Ascending aorta (tissue), 2 donors: ENCODE data around the gene METTL2A. TPM values are rescaled to one million over a fixed set of nuclear protein-coding genes. Genes with fewer than 3 reads are reported as not detected.
"Not testable (repeated sequence)": the region's sequence is repeated elsewhere in the genome, so short reads cannot be mapped to it uniquely, and the experiment has no call there.

ENCODE experiments used
- DNase-seq, 2 donors: peaks; one replicate each; pipeline ENCODE4 v3.0.0-alpha.2; 2019; ENCODE audit warnings: low spot score in 2 of 2
- H3K27ac ChIP-seq, 2 donors: fragments of 200-600 bp; sonication (generic); one replicate each; pipeline ENCODE4 v1.5.1; 2016 to 2017; ENCODE audit warnings: mild to moderate bottlenecking in 1 of 2
- H3K27me3 ChIP-seq: fragments of 200-600 bp; sonication (generic); one replicate; pipeline ENCODE4 v1.5.1; 2017
- H3K36me3 ChIP-seq, 2 donors: fragments of 200-600 bp; sonication (generic); one replicate each; pipeline ENCODE4 v1.5.1; 2016
- H3K4me1 ChIP-seq, 2 donors: fragments of 200-600 bp; sonication (generic); one replicate each; pipeline ENCODE4 v1.5.1; 2016 to 2017; ENCODE audit warnings: mild to moderate bottlenecking in 1 of 2
- H3K4me3 ChIP-seq, 2 donors: fragments of 200-600 bp; sonication (generic); one replicate each; pipeline ENCODE4 v1.5.1; 2016 to 2017; ENCODE audit warnings: mild to moderate bottlenecking in 1 of 2
- H3K9me3 ChIP-seq, 2 donors: fragments of 200-600 bp; sonication (generic); one replicate each; pipeline ENCODE4 v1.5.1; 2016
- CTCF ChIP-seq, 3 experiments: fragments of 200-600 bp in 2 of 3; fragments of 450-650 bp in 1 of 3; sonication (generic) in 2 of 3; IDR thresholded peaks; one replicate each; pipeline ENCODE4 v1.5.1; 2016 to 2019; ENCODE audit warnings: antibody characterized with exemption in 3 of 3, mild to moderate bottlenecking in 1 of 3, moderate library complexity in 1 of 3
- intact Hi-C: fragments of 100-400 bp; cut with DNase I; formaldehyde crosslinking; loops from one replicate; pipeline ENCODE4 v1.15.1; 2023
- total RNA-seq: library from RNA; depleted of rRNA; stranded (reverse); fragments of >200 nt; gene quantifications from one replicate; pipeline ENCODE4 v1.1.0, GENCODE V29; 2016

The METTL2A gene
- total RNA-seq, 1 donor from 2014 or later: 3.3 TPM

- no peak overlapping the region for H3K27ac ChIP-seq
- no peaks in the 10 kb centered on the region for H3K36me3 ChIP-seq
- no peak overlapping the region for H3K4me3 ChIP-seq
- DNase-seq: no peak
- no peaks in the 10 kb centered on the region for H3K27me3 ChIP-seq
- H3K4me1 ChIP-seq: no peaks in the 10 kb centered on the region
- no peak for TF ChIP-seq CTCF (IDR thresholded peaks at IDR 0.05)
- no peaks in the 10 kb centered on the region for H3K9me3 ChIP-seq
- intact Hi-C loops: no loop called here
Measured at GRCh38 chr17:62398891-62399290, 24.8 kb upstream of the METTL2A start.

GRCh38 chr17:62405451-62405850 lies 18.2 kb upstream of the METTL2A start:
- intact Hi-C loops: no loop called here
- Histone ChIP-seq H3K4me3 (no peak overlapping the region), H3K27me3 (no peaks in the 10 kb centered on the region), H3K36me3 (no peaks in the 10 kb centered on the region), H3K9me3 (no peaks in the 10 kb centered on the region), H3K27ac (no peak overlapping the region), H3K4me1 (no peaks in the 10 kb centered on the region)
- no peak for DNase-seq
- no peak for TF ChIP-seq CTCF (IDR thresholded peaks at IDR 0.05)

GRCh38 chr17:62413090-62413489 lies 10.6 kb upstream of the METTL2A start:
- H3K27me3 ChIP-seq, H3K27ac ChIP-seq, H3K9me3 ChIP-seq, H3K4me3 ChIP-seq, H3K4me1 ChIP-seq, H3K36me3 ChIP-seq, DNase-seq, intact Hi-C loops: not testable (repeated sequence)

- not testable (repeated sequence) for H3K27me3 ChIP-seq, H3K4me1 ChIP-seq
- intact Hi-C loops: loop anchor here (10.0 kb wide), 1 partner anchor 49 kb away; the partner anchor contains the start of gene TLK2
Measured at GRCh38 chr17:62426214-62426613, 2.5 kb downstream of the METTL2A start.

GRCh38 chr17:62435251-62435650 lies 11.6 kb downstream of the METTL2A start:
- DNase-seq, intact Hi-C loops, H3K4me3 ChIP-seq, H3K27me3 ChIP-seq, H3K9me3 ChIP-seq, H3K4me1 ChIP-seq, H3K27ac ChIP-seq: not testable (repeated sequence)
- peaks cover 12 to 13% of the 10 kb centered on the region in 2 donors for H3K36me3 ChIP-seq

More at GRCh38 chr17:62426214-62426613, 2.5 kb downstream of the METTL2A start:
- not testable (repeated sequence) for H3K36me3 ChIP-seq, DNase-seq, H3K27ac ChIP-seq, H3K4me3 ChIP-seq, H3K9me3 ChIP-seq

GRCh38 chr17:62441181-62441580 lies 17.5 kb downstream of the METTL2A start:
- H3K4me3 ChIP-seq, intact Hi-C loops, H3K4me1 ChIP-seq, H3K9me3 ChIP-seq, DNase-seq, H3K27ac ChIP-seq, H3K27me3 ChIP-seq: not testable (repeated sequence)
- peaks cover 52 to 60% of the 10 kb centered on the region in 2 donors for H3K36me3 ChIP-seq

- Histone ChIP-seq H3K27ac (no peak overlapping the region), H3K4me3 (no peak overlapping the region), H3K9me3 (no peaks in the 10 kb centered on the region), H3K27me3 (no peaks in the 10 kb centered on the region), H3K4me1 (no peaks in the 10 kb centered on the region), H3K36me3 (peaks cover 69 to 82% of the 10 kb centered on the region in 2 donors)
- DNase-seq: no peak
- TF ChIP-seq CTCF (IDR thresholded peaks at IDR 0.05): no peak
- intact Hi-C loops: no loop called here
Measured at GRCh38 chr17:62444063-62444462, 20.4 kb downstream of the METTL2A start.

- intact Hi-C loops, H3K9me3 ChIP-seq, H3K27me3 ChIP-seq, H3K4me3 ChIP-seq, DNase-seq, H3K27ac ChIP-seq, H3K4me1 ChIP-seq: not testable (repeated sequence)
- H3K36me3 ChIP-seq: peaks cover 65 to 75% of the 10 kb centered on the region in 2 donors
Measured at GRCh38 chr17:62445791-62446190, 22.1 kb downstream of the METTL2A start.

- H3K27me3 ChIP-seq, H3K4me1 ChIP-seq, H3K4me3 ChIP-seq, intact Hi-C loops, DNase-seq, H3K9me3 ChIP-seq, H3K27ac ChIP-seq: not testable (repeated sequence)
- peaks cover 12 to 17% of the 10 kb centered on the region in 2 donors for H3K36me3 ChIP-seq
Measured at GRCh38 chr17:62452195-62452594, 28.5 kb downstream of the METTL2A start.

- H3K4me1 ChIP-seq, H3K27ac ChIP-seq, DNase-seq, intact Hi-C loops, H3K27me3 ChIP-seq, H3K4me3 ChIP-seq, H3K36me3 ChIP-seq, H3K9me3 ChIP-seq: not testable (repeated sequence)
Measured at GRCh38 chr17:62453041-62453440, 29.3 kb downstream of the METTL2A start.

- H3K27ac ChIP-seq, H3K9me3 ChIP-seq, intact Hi-C loops, H3K4me3 ChIP-seq, H3K4me1 ChIP-seq, H3K36me3 ChIP-seq, DNase-seq, H3K27me3 ChIP-seq: not testable (repeated sequence)
Measured at GRCh38 chr17:62453656-62454055, 30.0 kb downstream of the METTL2A start.

GRCh38 chr17:62454111-62454510 lies 30.4 kb downstream of the METTL2A start:
- H3K36me3 ChIP-seq, H3K27ac ChIP-seq, H3K4me1 ChIP-seq, H3K4me3 ChIP-seq, intact Hi-C loops, H3K9me3 ChIP-seq, DNase-seq, H3K27me3 ChIP-seq: not testable (repeated sequence)
